Thymus (tissue), 11 donors: Measurements from ENCODE around the gene CHST12. TPM values are rescaled to one million over a fixed set of nuclear protein-coding genes. Genes with fewer than 3 reads are reported as not detected.

Experiments
- DNase-seq, 9 donors: peaks; one replicate each; pipeline ENCODE4 v3.0.0-alpha.2; 2013; ENCODE audit warnings: low spot score in 9 of 9, low read depth in 6 of 9, missing footprints in 1 of 9
- H3K27ac ChIP-seq, 2 donors: one replicate each; pipeline ENCODE4 v1.5.1; 2013; ENCODE audit warnings: control low read depth in 1 of 2, low read depth in 1 of 2, low read length in 1 of 2, mild to moderate bottlenecking in 1 of 2, moderate library complexity in 1 of 2
- H3K27me3 ChIP-seq, 2 donors: one replicate each; pipeline ENCODE4 v1.5.1; 2013; ENCODE audit warnings: low read length in 1 of 2; ENCODE audit not compliant: control insufficient read depth in 2 of 2, insufficient read depth in 1 of 2
- H3K36me3 ChIP-seq, 2 donors: one replicate each; pipeline ENCODE4 v1.5.1; 2013; ENCODE audit warnings: low read length in 1 of 2, mild to moderate bottlenecking in 1 of 2, moderate library complexity in 1 of 2; ENCODE audit not compliant: control insufficient read depth in 2 of 2, insufficient read depth in 2 of 2
- H3K4me1 ChIP-seq, 2 donors: one replicate each; pipeline ENCODE4 v1.5.1; 2013; ENCODE audit warnings: low read length in 2 of 2; ENCODE audit not compliant: control insufficient read depth in 2 of 2, insufficient read depth in 2 of 2
- H3K4me3 ChIP-seq, 2 donors: one replicate each; pipeline ENCODE4 v1.5.1; 2013; ENCODE audit warnings: low read length in 2 of 2, control low read depth in 1 of 2, mild to moderate bottlenecking in 1 of 2
- H3K9me3 ChIP-seq, 2 donors: one replicate each; pipeline ENCODE4 v1.5.1; 2013; ENCODE audit warnings: low read length in 1 of 2, mild to moderate bottlenecking in 1 of 2; ENCODE audit not compliant: control insufficient read depth in 2 of 2, insufficient read depth in 1 of 2
- WGBS: extraction: QIAGEN DNeasy Blood & Tissue Kit; methylation state at CpG from one replicate; pipeline ENCODE4 v1.1.7; 2013; 5-methylcytosine and 5-hydroxymethylcytosine counted together
- polyA plus RNA-seq: library from polyadenylated mRNA; stranded (reverse); fragments of 200-250 nt; gene quantifications from one replicate; pipeline ENCODE4 v1.2.3, GENCODE V29; 2013
- total RNA-seq: library from RNA; stranded (reverse); fragments of 120-200 nt; gene quantifications from one replicate; pipeline ENCODE4 v1.2.4, GENCODE V29; 2013
- donor health status: healthy.

Gene CHST12
- total and polyA plus RNA-seq, 2 donors = 5.8 to 8.9 TPM

DNA sequence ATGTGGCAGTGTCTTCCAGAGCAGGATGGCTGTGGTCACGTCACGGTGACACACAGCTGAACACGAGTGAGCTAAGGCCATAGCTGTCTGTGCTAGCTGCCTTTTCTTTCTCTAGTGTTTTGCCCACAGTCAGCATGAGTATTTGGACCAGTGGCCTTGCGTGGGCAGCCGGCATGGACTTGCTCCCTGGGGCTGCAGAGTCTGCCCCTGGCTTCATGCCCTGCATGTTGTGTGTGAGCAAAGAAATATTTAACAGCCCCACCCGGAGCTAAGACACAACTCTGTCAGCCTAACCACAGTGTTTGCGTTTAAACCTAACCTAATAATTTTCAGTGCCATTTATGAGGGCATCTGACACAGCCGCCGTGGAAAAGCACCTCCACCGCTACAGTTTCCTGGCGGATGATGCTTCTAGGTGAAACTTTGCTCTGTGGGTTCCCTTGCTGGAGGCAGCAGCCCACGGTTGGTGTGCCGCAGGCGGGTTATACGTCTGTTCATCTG lies 14.6 kb downstream of the CHST12 start:
- H3K9me3 ChIP-seq = no peaks in the 10 kb centered on the region
- no peak overlapping the region for H3K4me3 ChIP-seq
- DNase-seq = peak in 1 of 9 donors; percentile 34
- WGBS = 42% methylated on average over 15 of the region's 15 CpGs
- no peak overlapping the region for H3K27ac ChIP-seq
- H3K36me3 ChIP-seq = peaks cover 0 to 3% of the 10 kb centered on the region in 2 donors
- peaks cover 0 to 10% of the 10 kb centered on the region in 2 donors for H3K4me1 ChIP-seq
- no peaks in the 10 kb centered on the region for H3K27me3 ChIP-seq

DNA sequence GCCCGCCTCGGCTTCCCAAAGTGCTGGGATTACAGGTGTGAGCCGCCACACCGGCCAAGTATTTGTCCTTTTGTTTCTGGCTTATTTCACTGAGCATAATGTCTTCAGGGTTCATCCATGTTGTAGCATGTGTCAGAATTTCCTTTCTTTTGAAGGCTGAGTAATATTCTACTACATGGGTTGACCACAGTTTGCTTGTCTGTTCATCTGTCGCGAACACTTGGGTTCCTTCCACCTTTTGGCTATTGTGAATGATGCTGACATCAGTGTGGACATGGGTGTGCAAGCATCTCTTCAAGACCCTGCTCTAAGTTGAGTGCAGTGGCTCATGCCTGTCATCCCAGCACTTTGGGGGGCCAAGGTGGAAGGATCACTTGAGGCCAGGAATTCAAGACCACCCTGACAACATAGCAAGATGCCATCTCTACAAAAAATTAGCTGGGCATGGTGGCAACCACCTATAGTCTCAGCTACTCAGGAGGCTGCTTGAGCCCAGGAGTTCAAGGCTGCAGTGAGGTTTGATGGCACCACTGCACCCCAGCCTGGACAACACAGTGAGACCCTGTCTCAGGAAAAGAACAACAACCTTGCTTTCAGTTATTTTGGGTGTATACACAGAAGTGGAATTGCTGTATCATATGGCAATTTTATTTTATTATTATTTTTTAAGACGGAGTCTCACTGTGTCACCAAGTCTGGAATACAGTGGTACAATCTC lies 17.0 kb downstream of the CHST12 start:
- H3K27ac ChIP-seq = no peak overlapping the region
- WGBS = 96% methylated on average over 7 of the region's 7 CpGs
- DNase-seq = no peak
- no peaks in the 10 kb centered on the region for H3K9me3 ChIP-seq
- H3K4me1 ChIP-seq = peaks cover 2 to 11% of the 10 kb centered on the region in 2 donors
- no peak overlapping the region for H3K4me3 ChIP-seq
- H3K27me3 ChIP-seq = no peaks in the 10 kb centered on the region
- H3K36me3 ChIP-seq = peaks cover 3% of the 10 kb centered on the region in 2 donors

DNA sequence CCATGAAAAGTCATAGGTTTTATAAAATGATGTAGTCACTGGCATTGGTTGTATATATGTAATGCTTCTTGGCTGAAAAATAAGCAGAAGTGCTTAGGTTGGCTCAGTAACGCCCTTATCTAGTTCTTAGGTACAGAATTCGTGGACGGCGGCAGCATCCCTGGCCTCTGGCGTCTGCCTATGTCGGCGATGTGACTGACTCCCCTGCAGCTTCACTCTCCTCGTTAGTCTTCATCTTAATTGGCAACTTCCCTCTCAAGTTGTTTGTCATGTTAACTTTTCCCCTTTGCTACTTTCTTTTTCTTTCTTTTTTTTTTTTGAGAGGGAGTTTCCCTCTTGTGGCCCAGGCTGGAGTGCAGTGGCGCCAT lies 18.5 kb downstream of the CHST12 start:
- DNase-seq = no peak
- no peak overlapping the region for H3K27ac ChIP-seq
- no peak overlapping the region for H3K4me3 ChIP-seq
- H3K4me1 ChIP-seq = peaks cover 3 to 16% of the 10 kb centered on the region in 2 donors
- no peaks in the 10 kb centered on the region for H3K9me3 ChIP-seq
- 95% methylated on average over 9 of the region's 9 CpGs for WGBS
- H3K27me3 ChIP-seq = no peaks in the 10 kb centered on the region
- peaks cover 3% of the 10 kb centered on the region in 2 donors for H3K36me3 ChIP-seq

DNA sequence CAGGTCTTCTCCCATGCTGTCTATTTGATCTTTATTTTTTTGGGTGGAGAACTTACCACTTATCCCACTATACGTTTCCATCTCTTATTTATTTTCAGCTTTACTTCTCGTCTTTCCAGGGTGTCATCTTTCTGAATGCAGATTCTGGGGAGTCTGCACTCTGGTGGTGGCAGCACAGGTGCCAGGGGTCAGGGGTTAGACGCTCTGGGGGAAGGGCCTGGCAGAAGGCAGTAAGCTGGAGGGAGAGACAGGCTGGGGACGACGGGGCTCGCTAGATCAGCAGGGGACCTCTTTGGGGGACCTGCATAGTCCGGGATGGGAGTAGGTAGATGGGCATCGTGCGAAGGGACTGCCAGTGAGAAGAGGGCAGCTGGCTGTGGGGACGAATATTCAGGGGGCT lies 22.3 kb downstream of the CHST12 start:
- WGBS = 98% methylated on average over 10 of the region's 10 CpGs
- peaks cover 0 to 4% of the 10 kb centered on the region in 2 donors for H3K9me3 ChIP-seq
- no peak overlapping the region for H3K4me3 ChIP-seq
- DNase-seq = no peak
- H3K4me1 ChIP-seq = peaks cover 3 to 6% of the 10 kb centered on the region in 2 donors
- H3K36me3 ChIP-seq = peaks cover 0 to 3% of the 10 kb centered on the region in 2 donors
- no peak overlapping the region for H3K27ac ChIP-seq
- no peaks in the 10 kb centered on the region for H3K27me3 ChIP-seq

- Histone ChIP-seq H3K9me3 (peaks cover 0 to 11% of the 10 kb centered on the region in 2 donors), H3K4me3 (no peak overlapping the region), H3K36me3 (peaks cover 12 to 17% of the 10 kb centered on the region in 2 donors), H3K27ac (no peak overlapping the region), H3K4me1 (no peaks in the 10 kb centered on the region), H3K27me3 (no peaks in the 10 kb centered on the region)
- no peak for DNase-seq
- 96% methylated on average over 3 of the region's 3 CpGs for WGBS
These were observed 28.0 kb downstream of the CHST12 start for GRCh38 chr7:2431260-2431867.

DNA sequence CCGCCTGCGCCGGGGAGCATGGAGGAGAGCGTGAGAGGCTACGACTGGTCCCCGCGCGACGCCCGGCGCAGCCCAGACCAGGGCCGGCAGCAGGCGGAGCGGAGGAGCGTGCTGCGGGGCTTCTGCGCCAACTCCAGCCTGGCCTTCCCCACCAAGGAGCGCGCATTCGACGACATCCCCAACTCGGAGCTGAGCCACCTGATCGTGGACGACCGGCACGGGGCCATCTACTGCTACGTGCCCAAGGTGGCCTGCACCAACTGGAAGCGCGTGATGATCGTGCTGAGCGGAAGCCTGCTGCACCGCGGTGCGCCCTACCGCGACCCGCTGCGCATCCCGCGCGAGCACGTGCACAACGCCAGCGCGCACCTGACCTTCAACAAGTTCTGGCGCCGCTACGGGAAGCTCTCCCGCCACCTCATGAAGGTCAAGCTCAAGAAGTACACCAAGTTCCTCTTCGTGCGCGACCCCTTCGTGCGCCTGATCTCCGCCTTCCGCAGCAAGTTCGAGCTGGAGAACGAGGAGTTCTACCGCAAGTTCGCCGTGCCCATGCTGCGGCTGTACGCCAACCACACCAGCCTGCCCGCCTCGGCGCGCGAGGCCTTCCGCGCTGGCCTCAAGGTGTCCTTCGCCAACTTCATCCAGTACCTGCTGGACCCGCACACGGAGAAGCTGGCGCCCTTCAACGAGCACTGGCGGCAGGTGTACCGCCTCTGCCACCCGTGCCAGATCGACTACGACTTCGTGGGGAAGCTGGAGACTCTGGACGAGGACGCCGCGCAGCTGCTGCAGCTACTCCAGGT lies 29.7 kb downstream of the CHST12 start:
- no peak for DNase-seq
- Histone ChIP-seq H3K4me1 (peaks cover 0 to 3% of the 10 kb centered on the region in 2 donors), H3K36me3 (peaks cover 15 to 17% of the 10 kb centered on the region in 2 donors), H3K9me3 (peaks cover 0 to 11% of the 10 kb centered on the region in 2 donors), H3K4me3 (no peak overlapping the region), H3K27me3 (no peaks in the 10 kb centered on the region), H3K27ac (no peak overlapping the region)
- 98% methylated on average over 85 of the region's 85 CpGs for WGBS

DNA sequence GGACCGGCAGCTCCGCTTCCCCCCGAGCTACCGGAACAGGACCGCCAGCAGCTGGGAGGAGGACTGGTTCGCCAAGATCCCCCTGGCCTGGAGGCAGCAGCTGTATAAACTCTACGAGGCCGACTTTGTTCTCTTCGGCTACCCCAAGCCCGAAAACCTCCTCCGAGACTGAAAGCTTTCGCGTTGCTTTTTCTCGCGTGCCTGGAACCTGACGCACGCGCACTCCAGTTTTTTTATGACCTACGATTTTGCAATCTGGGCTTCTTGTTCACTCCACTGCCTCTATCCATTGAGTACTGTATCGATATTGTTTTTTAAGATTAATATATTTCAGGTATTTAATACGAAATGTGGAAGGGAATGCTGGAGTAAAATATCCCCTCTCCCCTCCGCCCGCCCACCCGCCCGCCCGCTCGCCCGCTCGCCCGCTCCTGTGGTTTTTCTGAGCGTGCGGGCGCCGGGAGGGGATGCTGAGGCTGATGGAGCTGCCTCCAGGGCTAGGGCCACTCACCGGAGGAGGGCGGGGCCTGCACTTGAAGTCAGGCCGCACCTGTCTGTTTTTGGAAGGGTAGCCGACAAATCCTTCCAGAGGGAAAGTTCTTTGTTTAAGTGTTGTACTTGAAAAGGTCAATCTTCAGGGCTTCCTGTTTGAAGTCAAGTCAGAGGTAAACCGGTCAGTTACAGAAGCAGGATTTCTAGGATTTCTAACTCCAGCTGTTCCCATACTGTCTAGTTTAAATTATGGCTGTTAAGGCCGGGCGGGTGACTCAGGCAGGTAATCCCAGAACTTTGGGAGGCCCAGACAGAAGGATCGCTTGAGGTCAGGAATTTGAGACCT lies 30.5 kb downstream of the CHST12 start:
- Histone ChIP-seq H3K27me3 (no peaks in the 10 kb centered on the region), H3K4me3 (no peak overlapping the region), H3K36me3 (peaks cover 15 to 18% of the 10 kb centered on the region in 2 donors), H3K27ac (no peak overlapping the region), H3K4me1 (peaks cover 0 to 3% of the 10 kb centered on the region in 2 donors), H3K9me3 (peaks cover 0 to 11% of the 10 kb centered on the region in 2 donors)
- 98% methylated on average over 42 of the region's 42 CpGs for WGBS
- no peak for DNase-seq

DNA sequence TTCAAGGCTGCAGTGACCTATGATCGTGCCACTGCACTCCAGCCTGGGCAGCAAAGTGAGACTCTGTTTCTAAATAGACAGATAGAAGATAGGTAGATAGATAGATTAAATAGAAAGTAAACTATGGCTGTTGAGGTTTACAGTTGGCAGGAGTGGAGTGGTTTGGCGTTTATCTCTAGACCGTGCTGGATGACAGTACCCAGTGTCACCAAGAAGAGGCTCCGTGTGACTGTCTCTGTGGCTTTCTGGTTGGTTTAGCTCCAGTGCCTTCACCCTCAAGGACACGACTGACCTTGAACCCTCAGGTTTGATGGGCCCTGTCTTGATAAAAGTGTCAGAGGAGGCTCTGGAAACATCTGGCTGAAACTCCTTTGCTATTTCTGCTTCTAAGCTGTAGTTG lies 31.7 kb downstream of the CHST12 start:
- peaks cover 0 to 6% of the 10 kb centered on the region in 2 donors for H3K4me1 ChIP-seq
- H3K27me3 ChIP-seq = no peaks in the 10 kb centered on the region
- H3K4me3 ChIP-seq = no peak overlapping the region
- peaks cover 15 to 20% of the 10 kb centered on the region in 2 donors for H3K36me3 ChIP-seq
- DNase-seq = no peak
- H3K27ac ChIP-seq = no peak overlapping the region
- peaks cover 0 to 7% of the 10 kb centered on the region in 2 donors for H3K9me3 ChIP-seq
- WGBS = 95% methylated on average over 5 of the region's 5 CpGs
